Mucosa of stomach (tissue), 1 donor: ENCODE data around the gene ZFR.
"Not testable (repeated sequence)": the region's sequence is repeated elsewhere in the genome, so short reads cannot be mapped to it uniquely, and the experiment has no call there.

Source experiments
- H3K27me3 ChIP-seq: one replicate; pipeline ENCODE4 v1.7.0; 2013; ENCODE audit warnings: mild to moderate bottlenecking, low read length; ENCODE audit not compliant: control insufficient read depth, insufficient read depth
- H3K36me3 ChIP-seq: one replicate; pipeline ENCODE4 v1.7.0; 2013; ENCODE audit warnings: low read length; ENCODE audit not compliant: control insufficient read depth, insufficient read depth
- H3K4me1 ChIP-seq: one replicate; pipeline ENCODE4 v1.7.0; 2013; ENCODE audit warnings: mild to moderate bottlenecking, low read length; ENCODE audit not compliant: control insufficient read depth, insufficient read depth
- H3K4me3 ChIP-seq: one replicate; pipeline ENCODE4 v1.7.0; 2013; ENCODE audit warnings: low read length
- H3K9ac ChIP-seq: one replicate; pipeline ENCODE4 v1.7.0; 2013; ENCODE audit warnings: mild to moderate bottlenecking, low read length, moderate library complexity
- H3K9me3 ChIP-seq: one replicate; pipeline ENCODE4 v1.7.0; 2013; ENCODE audit warnings: mild to moderate bottlenecking, low read length, moderate library complexity; ENCODE audit not compliant: control insufficient read depth
- donor health status: Pancreatic carcinoma.

Gene ZFR

GRCh38 chr5:32426440-32427151 lies 17.9 kb downstream of the ZFR start:
- H3K9me3 ChIP-seq: no peaks in the 10 kb centered on the region
- H3K27me3 ChIP-seq: no peaks in the 10 kb centered on the region
- peaks cover 8% of the 10 kb centered on the region for H3K36me3 ChIP-seq
- no peak overlapping the region for H3K4me3 ChIP-seq
- no peak overlapping the region for H3K9ac ChIP-seq
- H3K4me1 ChIP-seq: no peaks in the 10 kb centered on the region

- Histone ChIP-seq H3K9ac (no peak overlapping the region), H3K27me3 (no peaks in the 10 kb centered on the region), H3K4me3 (no peak overlapping the region), H3K36me3 (peaks cover 4% of the 10 kb centered on the region), H3K4me1 (no peaks in the 10 kb centered on the region), H3K9me3 (no peaks in the 10 kb centered on the region)
Observed at GRCh38 chr5:32422697-32423096, 21.8 kb downstream of the ZFR start.

- H3K9ac ChIP-seq: no peak overlapping the region
Observed at GRCh38 chr5:32421075-32421474, 23.5 kb downstream of the ZFR start.

GRCh38 chr5:32420506-32420905 lies 24.0 kb downstream of the ZFR start:
- Histone ChIP-seq H3K36me3 (peaks cover 4% of the 10 kb centered on the region), H3K27me3 (no peaks in the 10 kb centered on the region), H3K4me3 (no peak overlapping the region), H3K9me3 (no peaks in the 10 kb centered on the region), H3K9ac (no peak overlapping the region), H3K4me1 (no peaks in the 10 kb centered on the region)

More at GRCh38 chr5:32421075-32421474, 23.5 kb downstream of the ZFR start:
- H3K4me1 ChIP-seq: no peaks in the 10 kb centered on the region
- no peak overlapping the region for H3K4me3 ChIP-seq
- H3K9me3 ChIP-seq: no peaks in the 10 kb centered on the region
- peaks cover 4% of the 10 kb centered on the region for H3K36me3 ChIP-seq
- H3K27me3 ChIP-seq: no peaks in the 10 kb centered on the region

- no peaks in the 10 kb centered on the region for H3K4me1 ChIP-seq
- no peaks in the 10 kb centered on the region for H3K9me3 ChIP-seq
- no peak overlapping the region for H3K4me3 ChIP-seq
- no peak overlapping the region for H3K9ac ChIP-seq
- H3K27me3 ChIP-seq: no peaks in the 10 kb centered on the region
- peaks cover 4% of the 10 kb centered on the region for H3K36me3 ChIP-seq
Observed at GRCh38 chr5:32419791-32420190, 24.7 kb downstream of the ZFR start.

- H3K9ac ChIP-seq: no peak overlapping the region
- no peaks in the 10 kb centered on the region for H3K9me3 ChIP-seq
- H3K4me1 ChIP-seq: no peaks in the 10 kb centered on the region
- peaks cover 4% of the 10 kb centered on the region for H3K36me3 ChIP-seq
- H3K27me3 ChIP-seq: no peaks in the 10 kb centered on the region
- H3K4me3 ChIP-seq: no peak overlapping the region
Observed at GRCh38 chr5:32413466-32414263, 30.9 kb downstream of the ZFR start.

- H3K4me3 ChIP-seq: no peak overlapping the region
- peaks cover 4% of the 10 kb centered on the region for H3K36me3 ChIP-seq
- H3K9me3 ChIP-seq: no peaks in the 10 kb centered on the region
- no peaks in the 10 kb centered on the region for H3K4me1 ChIP-seq
- H3K27me3 ChIP-seq: no peaks in the 10 kb centered on the region
- no peak overlapping the region for H3K9ac ChIP-seq
Observed at GRCh38 chr5:32410630-32411029, 33.9 kb downstream of the ZFR start.

GRCh38 chr5:32406650-32407049 lies 37.9 kb downstream of the ZFR start:
- no peaks in the 10 kb centered on the region for H3K9me3 ChIP-seq
- H3K27me3 ChIP-seq: no peaks in the 10 kb centered on the region
- H3K36me3 ChIP-seq: peaks cover under 1% of the 10 kb centered on the region
- H3K4me3 ChIP-seq: no peak overlapping the region
- no peak overlapping the region for H3K9ac ChIP-seq
- peaks cover 7% of the 10 kb centered on the region for H3K4me1 ChIP-seq

- no peaks in the 10 kb centered on the region for H3K36me3 ChIP-seq
- no peak overlapping the region for H3K4me3 ChIP-seq
- no peaks in the 10 kb centered on the region for H3K27me3 ChIP-seq
- H3K9ac ChIP-seq: no peak overlapping the region
- H3K9me3 ChIP-seq: no peaks in the 10 kb centered on the region
- peaks cover 7% of the 10 kb centered on the region for H3K4me1 ChIP-seq
Observed at GRCh38 chr5:32405507-32405906, 39.0 kb downstream of the ZFR start.

GRCh38 chr5:32403760-32404159 lies 40.8 kb downstream of the ZFR start:
- H3K36me3 ChIP-seq: no peaks in the 10 kb centered on the region

GRCh38 chr5:32400401-32400800 lies 44.1 kb downstream of the ZFR start:
- no peaks in the 10 kb centered on the region for H3K27me3 ChIP-seq
- H3K36me3 ChIP-seq: no peaks in the 10 kb centered on the region
- H3K4me1 ChIP-seq: peaks cover 7% of the 10 kb centered on the region
- no peak overlapping the region for H3K4me3 ChIP-seq
- no peak overlapping the region for H3K9ac ChIP-seq
- H3K9me3 ChIP-seq: no peaks in the 10 kb centered on the region

More at GRCh38 chr5:32403760-32404159, 40.8 kb downstream of the ZFR start:
- H3K4me3 ChIP-seq: no peak overlapping the region
- H3K9ac ChIP-seq: no peak overlapping the region
- H3K4me1 ChIP-seq: peaks cover 7% of the 10 kb centered on the region
- no peaks in the 10 kb centered on the region for H3K27me3 ChIP-seq
- no peaks in the 10 kb centered on the region for H3K9me3 ChIP-seq

GRCh38 chr5:32398754-32399153 lies 45.8 kb downstream of the ZFR start:
- not testable (repeated sequence) for H3K27me3 ChIP-seq, H3K9ac ChIP-seq, H3K4me1 ChIP-seq, H3K9me3 ChIP-seq, H3K36me3 ChIP-seq, H3K4me3 ChIP-seq
